PFSK-1 (cell line): ENCODE data around the gene SUSD2.

Experiments
- FOXP2 ChIP-seq: optimal IDR thresholded peaks from 2 replicates; pipeline ENCODE3; 2011; ENCODE audit warnings: borderline replicate concordance, control low read depth, inconsistent platforms; ENCODE audit not compliant: insufficient read depth; ENCODE audit errors: extremely low read length, extremely low read depth
- POLR2AphosphoS5 ChIP-seq: IDR thresholded peaks from 2 replicates; pipeline ENCODE4 v1.6.1; 2012; ENCODE audit warnings: low read depth, mild to moderate bottlenecking, control low read depth, low read length, moderate library complexity
- SIN3A ChIP-seq: IDR thresholded peaks from 2 replicates; pipeline ENCODE4 v1.6.1; 2012; ENCODE audit warnings: mild to moderate bottlenecking, low read length, moderate library complexity, borderline replicate concordance; ENCODE audit not compliant: insufficient read depth
- TAF1 ChIP-seq: IDR thresholded peaks from 2 replicates; pipeline ENCODE4 v1.6.1; 2012; ENCODE audit warnings: low read length, control low read depth, borderline replicate concordance; ENCODE audit not compliant: insufficient read depth
- TF ChIP-seq, protein P1 (sequence below), 2 experiments: IDR thresholded peaks; 2 replicates each; pipeline versions ENCODE4 v1.6.1 to v1.8.0; 2011 to 2012; ENCODE audit warnings: low read depth in 2 of 2, low read length in 2 of 2, control low read depth in 1 of 2, inconsistent platforms in 1 of 2, mild to moderate bottlenecking in 1 of 2, moderate library complexity in 1 of 2; ENCODE audit not compliant: insufficient read depth in 1 of 2

SUSD2 gene

DNA sequence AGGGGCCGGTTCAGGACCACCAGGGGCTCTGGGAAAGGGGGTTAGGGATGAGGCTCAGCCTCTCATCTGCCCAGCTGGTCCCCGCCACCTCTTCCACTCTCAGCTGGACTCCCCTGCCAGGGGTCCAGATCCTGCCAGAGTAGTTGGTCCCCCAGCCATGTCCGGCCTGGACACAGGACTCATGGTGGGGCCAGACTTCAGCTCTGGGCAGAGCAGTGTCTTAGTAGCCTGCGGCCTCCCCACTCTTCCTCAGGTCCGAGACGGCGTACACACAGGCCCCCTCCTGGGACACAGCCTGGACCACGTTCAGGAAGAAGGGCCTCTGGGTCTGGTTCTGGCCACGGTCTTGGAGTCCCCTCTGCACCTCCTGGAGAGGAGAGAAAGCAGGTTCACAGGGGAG is 38.5 kb downstream of the SUSD2 start:
- TF ChIP-seq, protein P1, sequence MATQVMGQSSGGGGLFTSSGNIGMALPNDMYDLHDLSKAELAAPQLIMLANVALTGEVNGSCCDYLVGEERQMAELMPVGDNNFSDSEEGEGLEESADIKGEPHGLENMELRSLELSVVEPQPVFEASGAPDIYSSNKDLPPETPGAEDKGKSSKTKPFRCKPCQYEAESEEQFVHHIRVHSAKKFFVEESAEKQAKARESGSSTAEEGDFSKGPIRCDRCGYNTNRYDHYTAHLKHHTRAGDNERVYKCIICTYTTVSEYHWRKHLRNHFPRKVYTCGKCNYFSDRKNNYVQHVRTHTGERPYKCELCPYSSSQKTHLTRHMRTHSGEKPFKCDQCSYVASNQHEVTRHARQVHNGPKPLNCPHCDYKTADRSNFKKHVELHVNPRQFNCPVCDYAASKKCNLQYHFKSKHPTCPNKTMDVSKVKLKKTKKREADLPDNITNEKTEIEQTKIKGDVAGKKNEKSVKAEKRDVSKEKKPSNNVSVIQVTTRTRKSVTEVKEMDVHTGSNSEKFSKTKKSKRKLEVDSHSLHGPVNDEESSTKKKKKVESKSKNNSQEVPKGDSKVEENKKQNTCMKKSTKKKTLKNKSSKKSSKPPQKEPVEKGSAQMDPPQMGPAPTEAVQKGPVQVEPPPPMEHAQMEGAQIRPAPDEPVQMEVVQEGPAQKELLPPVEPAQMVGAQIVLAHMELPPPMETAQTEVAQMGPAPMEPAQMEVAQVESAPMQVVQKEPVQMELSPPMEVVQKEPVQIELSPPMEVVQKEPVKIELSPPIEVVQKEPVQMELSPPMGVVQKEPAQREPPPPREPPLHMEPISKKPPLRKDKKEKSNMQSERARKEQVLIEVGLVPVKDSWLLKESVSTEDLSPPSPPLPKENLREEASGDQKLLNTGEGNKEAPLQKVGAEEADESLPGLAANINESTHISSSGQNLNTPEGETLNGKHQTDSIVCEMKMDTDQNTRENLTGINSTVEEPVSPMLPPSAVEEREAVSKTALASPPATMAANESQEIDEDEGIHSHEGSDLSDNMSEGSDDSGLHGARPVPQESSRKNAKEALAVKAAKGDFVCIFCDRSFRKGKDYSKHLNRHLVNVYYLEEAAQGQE (IDR thresholded peaks at IDR 0.05; ENCODE audit: insufficient read depth in 1 of 2, low read depth in 2 of 2, low read length in 2 of 2): no peak
- TF ChIP-seq SIN3A (no peak), TAF1 (no peak), FOXP2 (no peak), POLR2AphosphoS5 (no peak)

DNA sequence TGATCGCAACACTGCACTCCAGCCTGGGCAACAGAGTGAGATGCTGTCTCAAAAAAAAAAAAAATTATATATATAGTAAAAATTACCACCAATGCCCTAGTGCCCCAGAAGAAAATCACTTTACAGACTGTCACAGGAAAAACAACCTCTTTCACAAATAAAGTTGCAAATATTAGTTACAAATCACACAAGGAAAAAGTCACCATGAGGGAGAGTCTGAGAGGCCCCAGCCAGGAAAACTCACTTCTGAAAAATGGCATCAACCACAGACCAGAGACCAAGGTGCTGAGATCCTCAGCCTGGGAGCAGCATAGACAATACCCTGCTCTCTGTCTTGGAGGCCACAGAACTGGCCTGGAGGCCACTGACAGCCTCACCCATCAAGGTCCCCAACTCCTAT is 43.2 kb downstream of the SUSD2 start:
- no peak for TF ChIP-seq TAF1
- no peak for TF ChIP-seq SIN3A
- TF ChIP-seq, protein P1 (IDR thresholded peaks at IDR 0.05; ENCODE audit: insufficient read depth in 1 of 2, low read depth in 2 of 2, low read length in 2 of 2): no peak
- TF ChIP-seq FOXP2: no peak
- no peak for TF ChIP-seq POLR2AphosphoS5

DNA sequence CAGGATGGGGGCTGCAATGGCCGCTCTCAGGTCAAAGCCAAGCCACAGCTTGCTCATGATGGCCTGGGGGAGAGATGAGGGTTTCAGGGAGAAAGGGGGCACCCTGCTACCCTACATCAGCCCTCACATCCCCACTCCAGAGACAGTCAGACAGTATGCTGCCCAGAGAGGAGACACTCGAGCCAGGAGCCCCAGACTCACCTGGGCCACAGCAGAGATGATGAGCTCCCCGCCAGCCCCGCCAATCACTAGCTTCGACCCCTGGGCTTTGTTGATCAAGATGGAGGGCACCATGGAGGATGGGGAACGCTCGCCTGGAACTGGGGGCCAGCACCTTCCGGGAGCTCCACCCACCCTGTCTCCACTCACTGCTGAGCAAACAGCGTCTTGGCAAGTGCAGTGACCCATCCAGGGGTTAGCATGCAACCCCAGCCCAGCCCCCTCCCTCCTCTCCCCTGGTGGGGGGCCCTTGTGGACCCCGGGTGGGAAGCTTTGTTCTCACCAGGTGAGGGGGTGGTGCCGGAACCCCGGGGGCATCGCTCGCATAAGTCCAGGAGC is 43.8 kb downstream of the SUSD2 start:
- TF ChIP-seq POLR2AphosphoS5: no peak
- no peak for TF ChIP-seq TAF1
- TF ChIP-seq SIN3A: no peak
- TF ChIP-seq FOXP2: no peak
- TF ChIP-seq, protein P1 (IDR thresholded peaks at IDR 0.05; ENCODE audit: insufficient read depth in 1 of 2, low read depth in 2 of 2, low read length in 2 of 2): no peak

DNA sequence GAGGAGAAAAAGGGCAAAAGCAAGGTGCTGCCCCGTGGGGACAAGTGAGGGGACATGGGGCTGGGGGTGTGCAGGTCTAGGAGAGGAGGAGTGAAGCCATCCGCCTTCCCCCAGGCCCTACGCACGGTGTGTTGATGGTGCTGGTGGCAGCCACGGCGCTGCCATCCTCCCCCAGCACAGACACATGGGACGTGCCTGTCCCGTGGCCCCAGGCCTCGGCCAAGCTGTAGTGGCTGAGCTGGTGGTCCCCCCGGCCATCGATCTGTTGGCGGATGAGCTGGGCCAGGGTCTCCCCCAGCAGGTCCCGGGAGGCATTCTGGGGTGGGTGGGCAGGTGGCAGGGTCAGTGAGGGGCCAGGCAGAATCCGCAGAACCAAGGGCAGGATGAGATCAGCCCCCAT is 44.7 kb downstream of the SUSD2 start:
- TF ChIP-seq FOXP2: no peak
- no peak for TF ChIP-seq TAF1
- TF ChIP-seq, protein P1 (IDR thresholded peaks at IDR 0.05; ENCODE audit: insufficient read depth in 1 of 2, low read depth in 2 of 2, low read length in 2 of 2): no peak
- TF ChIP-seq POLR2AphosphoS5: no peak
- no peak for TF ChIP-seq SIN3A
